NCI-H1092 (cell line): ENCODE data around the gene CHRM5.
"Not testable (repeated sequence)": the region's sequence is repeated elsewhere in the genome, so short reads cannot be mapped to it uniquely, and the experiment has no call there.

ENCODE experiments used
- DNase-seq: peaks from one replicate; lab custom pipeline; 2025; lab: John Stamatoyannopoulos, UW

The CHRM5 gene

GRCh38 chr15:34043391-34043790 is 75.1 kb downstream of the CHRM5 start:
- DNase-seq, result no peak

GRCh38 chr15:34043813-34044212 is 75.5 kb downstream of the CHRM5 start:
- no peak for DNase-seq

DNA sequence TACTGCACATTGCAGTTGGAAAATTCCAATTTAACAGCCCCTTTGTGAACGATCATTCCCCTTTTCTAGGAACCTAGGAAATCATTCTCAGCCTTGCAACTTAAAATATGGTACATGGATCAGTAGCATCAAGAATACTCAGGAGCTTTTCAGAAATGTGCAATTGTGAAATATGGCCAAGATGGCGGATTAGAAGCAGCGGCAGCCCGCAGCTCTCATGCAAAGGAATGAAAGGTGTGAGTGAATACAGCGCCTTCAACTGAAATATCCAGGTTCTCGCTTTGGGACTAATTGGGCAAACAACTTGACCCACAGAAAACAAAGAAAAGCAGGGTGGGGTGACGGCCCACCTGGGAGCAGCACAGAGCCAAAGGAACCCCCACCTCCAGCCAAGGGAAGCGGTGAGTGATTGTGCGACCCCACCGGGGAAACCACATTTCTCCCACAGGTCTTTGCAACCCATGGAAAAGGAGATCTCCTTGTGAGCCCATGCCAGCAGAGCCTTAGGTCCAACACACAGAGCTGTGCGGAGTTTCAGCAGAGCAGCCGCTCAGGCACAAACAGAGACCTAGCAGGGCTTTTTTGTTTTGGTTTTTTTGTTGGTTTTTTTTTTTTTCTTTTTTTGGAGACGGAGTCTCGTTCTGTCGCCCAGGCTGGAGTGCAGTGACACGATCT is 78.3 kb downstream of the CHRM5 start:
- no peak for DNase-seq

DNA sequence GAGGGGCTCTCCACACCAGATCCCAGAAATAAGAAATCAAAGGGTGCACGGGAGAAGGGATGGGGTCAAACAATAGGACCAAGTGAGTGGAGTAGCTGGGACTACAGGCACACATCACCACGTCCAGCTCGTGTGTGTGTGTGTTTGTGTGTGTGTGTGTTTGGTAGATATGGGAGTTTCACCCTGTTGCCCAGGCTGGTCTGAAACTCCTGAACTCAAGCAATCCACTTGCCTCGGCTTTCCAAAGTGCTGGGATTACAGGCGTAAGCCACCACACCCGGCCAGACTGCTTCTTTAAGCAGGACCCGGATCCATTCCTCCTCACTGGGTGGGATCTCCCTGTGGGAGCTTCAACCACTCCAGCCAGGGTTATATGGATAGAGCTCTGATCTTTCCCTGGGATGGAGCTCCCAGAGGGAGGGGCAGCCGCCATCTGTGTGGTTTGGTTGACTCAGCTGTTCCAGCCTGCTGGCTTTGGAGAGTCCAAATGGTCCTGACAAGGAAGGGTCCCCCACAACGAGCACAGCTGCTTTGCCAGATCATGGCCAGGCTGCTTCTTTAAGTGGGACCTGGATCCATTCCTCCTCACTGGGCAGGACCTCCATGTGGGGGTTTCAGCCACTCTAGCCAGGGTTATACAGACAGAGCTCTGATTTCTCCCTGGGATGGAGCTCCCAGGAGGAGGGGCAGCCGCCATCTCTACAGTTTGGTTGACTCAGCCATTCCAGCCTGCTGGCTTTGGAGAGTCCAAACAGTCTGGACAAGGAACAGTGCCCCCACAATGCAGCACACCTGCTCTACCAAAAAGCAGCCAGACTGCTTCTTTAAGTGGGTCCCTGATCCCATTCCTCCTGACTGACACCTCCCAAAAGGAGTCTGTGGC is 79.8 kb downstream of the CHRM5 start:
- DNase-seq, result no peak

GRCh38 chr15:34049112-34049511 is 80.8 kb downstream of the CHRM5 start:
- no peak for DNase-seq

GRCh38 chr15:34050385-34050784 is 82.1 kb downstream of the CHRM5 start:
- DNase-seq, result not testable (repeated sequence)

- DNase-seq, result no peak
Observed at GRCh38 chr15:34054081-34054707, 85.9 kb downstream of the CHRM5 start.

DNA sequence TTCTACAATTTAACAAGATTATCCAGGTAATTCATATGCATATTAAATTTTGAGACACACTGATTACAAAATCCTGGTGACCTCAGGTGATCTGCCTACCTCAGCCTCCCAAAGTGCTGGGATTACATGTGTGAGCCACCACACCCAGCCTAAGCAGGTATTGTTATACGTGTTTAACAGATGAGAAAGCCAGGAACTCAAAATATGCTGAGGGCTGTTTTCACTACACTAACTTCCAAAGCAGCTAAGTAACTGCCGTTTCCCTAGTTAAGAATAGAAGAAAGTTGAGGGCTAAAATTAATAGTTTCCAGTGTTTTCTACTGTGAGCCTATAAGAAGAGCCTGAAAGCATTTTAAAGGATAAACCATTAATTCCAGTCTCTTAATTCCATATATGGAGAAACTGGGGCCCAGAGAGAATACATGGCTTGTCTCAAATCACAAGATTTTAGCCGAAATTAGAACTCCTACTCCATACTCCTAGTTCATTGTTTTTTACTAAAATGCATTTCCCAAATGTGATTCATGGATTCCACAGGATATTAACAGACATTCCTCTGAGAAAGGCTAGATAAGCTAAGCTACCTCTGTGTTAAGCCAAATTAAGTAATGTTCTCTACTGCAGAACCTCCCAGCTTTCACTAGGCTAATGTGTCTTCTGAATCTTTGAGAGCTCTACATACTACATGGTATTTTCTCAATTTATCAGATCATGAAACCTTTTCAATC is 87.7 kb downstream of the CHRM5 start:
- DNase-seq, result no peak

DNA sequence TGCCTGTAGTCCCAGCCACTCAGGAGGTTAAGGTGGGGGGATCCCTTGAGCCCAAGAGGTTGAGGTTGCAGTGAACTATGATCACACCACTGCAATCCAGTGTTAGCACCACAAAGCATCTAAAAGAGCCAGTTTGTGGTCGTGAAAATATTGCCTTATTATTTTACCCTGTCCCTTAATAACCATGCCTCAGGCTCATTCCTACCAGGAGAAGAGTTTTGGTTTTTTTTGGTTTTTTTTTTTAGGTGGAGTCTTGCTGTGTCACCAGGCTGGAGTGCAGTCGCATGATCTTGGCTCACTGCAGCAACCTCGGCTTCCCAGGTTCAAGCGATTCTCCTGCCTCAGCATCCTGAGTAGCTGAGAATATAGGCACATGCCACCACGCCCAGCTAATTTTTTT is 88.6 kb downstream of the CHRM5 start:
- DNase-seq, result no peak

- DNase-seq, result no peak
Observed at GRCh38 chr15:34059476-34059875, 91.2 kb downstream of the CHRM5 start.

DNA sequence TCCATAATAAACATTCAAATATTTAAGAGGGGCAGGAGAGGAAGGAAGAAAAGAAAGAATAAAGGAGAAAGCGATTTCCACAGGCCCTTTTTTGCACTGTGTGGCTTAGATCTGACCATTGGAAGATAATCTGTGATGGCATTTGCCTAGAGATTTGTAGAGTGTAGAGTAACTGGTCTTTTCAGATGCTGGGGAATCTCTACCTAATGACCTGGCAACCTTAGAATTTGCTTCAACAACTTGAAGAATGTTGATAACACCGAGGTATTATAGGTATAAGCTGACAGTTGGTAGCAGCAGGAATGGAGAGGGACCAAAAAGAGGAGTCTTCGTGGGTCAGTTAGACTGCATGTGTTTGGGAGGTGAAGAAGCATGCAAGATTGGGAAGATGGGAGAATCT is 91.6 kb downstream of the CHRM5 start:
- DNase-seq, result no peak

DNA sequence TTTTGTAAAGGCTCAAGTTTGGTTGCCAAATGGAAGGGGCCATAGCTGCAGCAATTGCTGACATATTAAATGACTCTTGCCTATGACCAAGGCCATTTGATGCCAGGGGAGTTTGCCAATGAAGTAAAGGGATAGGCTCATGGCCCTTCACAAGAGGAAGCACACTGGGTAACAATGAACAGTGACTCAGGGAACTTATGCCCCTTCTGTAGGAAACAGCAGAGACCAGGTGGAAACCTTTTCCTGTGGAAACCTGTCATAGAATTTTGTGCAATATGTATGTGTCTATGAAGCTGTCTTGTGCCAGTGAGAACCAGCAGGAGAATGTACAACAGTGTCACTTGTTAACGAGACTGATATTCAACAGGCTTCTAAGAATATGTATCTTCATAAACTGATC is 96.1 kb downstream of the CHRM5 start:
- no peak for DNase-seq

GRCh38 chr15:34065261-34065660 is 97.0 kb downstream of the CHRM5 start:
- no peak for DNase-seq

- no peak for DNase-seq
Observed at GRCh38 chr15:34065941-34066340, 97.6 kb downstream of the CHRM5 start.

- no peak for DNase-seq
Observed at GRCh38 chr15:34070003-34070402, 101.7 kb downstream of the CHRM5 start.

DNA sequence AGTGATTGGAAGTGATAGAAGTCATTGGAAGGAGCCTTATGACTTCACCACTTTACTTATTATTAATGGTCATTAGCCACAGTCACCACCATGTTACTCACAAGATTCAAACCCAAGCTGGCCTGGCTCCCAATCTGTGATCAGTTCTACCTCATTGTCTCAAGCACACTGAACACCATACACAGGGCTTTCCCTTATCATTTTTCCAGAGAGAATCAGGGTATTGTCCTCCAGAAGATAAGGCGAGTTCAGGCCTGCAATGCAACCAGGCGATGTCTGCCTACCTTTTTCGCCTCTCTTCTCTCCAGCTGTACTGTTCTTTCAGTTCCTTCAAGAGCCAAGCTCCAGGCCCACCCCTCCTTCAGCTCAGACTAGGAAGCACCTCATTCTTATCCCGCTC is 108.5 kb downstream of the CHRM5 start:
- no peak for DNase-seq

DNA sequence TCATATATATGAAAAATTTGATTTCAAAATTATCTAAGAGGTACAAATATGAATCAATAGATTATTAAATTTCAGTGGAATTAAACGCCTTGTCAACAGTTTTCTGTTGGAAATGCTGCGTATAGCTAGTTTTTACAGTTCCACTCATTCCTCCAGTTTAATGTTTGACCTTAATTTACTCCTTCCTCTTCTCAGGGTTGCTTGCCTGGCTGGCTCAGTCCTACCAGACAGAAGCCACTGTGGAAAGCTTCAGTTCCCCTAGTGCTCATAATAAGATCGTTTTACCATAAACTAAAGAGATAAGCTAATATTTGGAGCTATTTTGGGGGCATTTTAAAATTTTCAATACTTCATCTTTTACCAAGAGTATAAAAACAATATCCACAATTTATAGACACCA is 110.6 kb downstream of the CHRM5 start:
- no peak for DNase-seq

GRCh38 chr15:34079904-34080303 is 111.6 kb downstream of the CHRM5 start:
- DNase-seq, result no peak

- no peak for DNase-seq
Observed at GRCh38 chr15:34084086-34084485, 115.8 kb downstream of the CHRM5 start.

DNA sequence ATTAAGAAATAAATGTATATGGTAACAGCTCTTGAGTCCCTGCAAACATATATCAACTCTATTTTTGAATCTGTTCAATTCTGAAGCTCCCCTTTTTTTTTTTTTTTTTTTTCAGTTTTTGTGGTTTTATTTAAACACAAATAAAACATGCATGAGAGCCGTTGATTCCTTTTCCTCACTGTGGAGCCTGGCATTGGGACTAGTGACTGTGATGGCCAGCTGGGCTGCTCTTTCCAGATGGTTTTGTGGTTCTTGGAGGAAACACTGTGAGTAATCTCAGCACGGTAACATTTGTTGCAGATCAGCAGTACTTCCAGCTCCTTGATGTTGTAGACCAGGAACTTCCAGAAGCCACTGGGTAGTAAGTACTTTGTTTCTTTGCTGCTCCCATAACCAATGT is 117.4 kb downstream of the CHRM5 start:
- DNase-seq, result no peak

GRCh38 chr15:34099914-34100313 is 131.6 kb downstream of the CHRM5 start:
- DNase-seq, result no peak
